HepG2 (cell line): ENCODE measurements around the gene ASB7.

Experiments
- EZH2 ChIP-seq: conservative IDR thresholded peaks from 2 replicates; pipeline ENCODE4 v1.6.1; 2012; ENCODE audit warnings: mild to moderate bottlenecking, low read depth, low read length, moderate library complexity
- KMT2B ChIP-seq: IDR thresholded peaks from 2 replicates; pipeline ENCODE4 v1.6.1; 2016; ENCODE audit warnings: missing genetic modification reagents, missing compliant biosample characterization
- RAD51 ChIP-seq: fragments of 450-650 bp; IDR thresholded peaks from 2 replicates; pipeline ENCODE4 v1.6.1; 2016; ENCODE audit warnings: borderline replicate concordance
- TAF1 ChIP-seq: sonication (generic); formaldehyde crosslinking; IDR thresholded peaks from 2 replicates; pipeline ENCODE4 v1.4.0; 2020; ENCODE audit warnings: missing genetic modification reagents
- ZC3H13 ChIP-seq: sonication (generic); formaldehyde crosslinking; IDR thresholded peaks from 2 replicates; pipeline ENCODE4 v1.8.1; 2023; ENCODE audit warnings: mild to moderate bottlenecking, missing genetic modification reagents, moderate library complexity
- ZNF510 ChIP-seq: sonication (generic); formaldehyde crosslinking; IDR thresholded peaks from 2 replicates; pipeline ENCODE4 v1.4.0; 2020; ENCODE audit warnings: low read depth, mild to moderate bottlenecking, missing genetic modification reagents
- ZZZ3 ChIP-seq: sonication (generic); formaldehyde crosslinking; IDR thresholded peaks from 2 replicates; pipeline ENCODE4 v1.4.0; 2020; ENCODE audit warnings: missing genetic modification reagents, mild to moderate bottlenecking, borderline replicate concordance
- TF ChIP-seq, protein P1 (sequence below): sonication (generic); formaldehyde crosslinking; IDR thresholded peaks from 2 replicates; pipeline ENCODE4 v1.5.0; 2020; ENCODE audit warnings: mild to moderate bottlenecking, missing genetic modification reagents, moderate library complexity

DNA sequence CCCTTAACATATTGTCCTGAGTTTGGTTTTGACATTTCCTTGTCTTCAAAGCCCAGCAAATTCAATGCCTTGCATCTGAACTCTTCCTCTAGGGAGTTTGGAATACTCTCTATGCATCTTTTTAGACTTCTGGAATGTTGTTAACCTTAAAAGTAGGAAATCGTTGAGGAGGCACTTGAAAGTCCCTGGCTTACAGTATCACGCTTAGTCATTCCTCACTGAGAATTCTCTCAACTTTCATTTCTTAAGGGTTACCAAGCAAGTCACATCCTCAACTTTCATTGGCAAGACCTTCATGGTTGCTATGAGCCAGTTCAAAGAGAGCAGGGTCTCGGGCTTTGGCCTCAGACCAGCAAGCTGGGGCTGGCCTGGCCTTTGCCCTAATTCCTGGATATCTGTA is 89.9 kb downstream of the ASB7 start:
- TF ChIP-seq KMT2B, result no peak
- no peak for TF ChIP-seq EZH2
- TF ChIP-seq TAF1 (CRISPR knock-in tag), result no peak
- no peak for TF ChIP-seq ZNF510
- no peak for TF ChIP-seq RAD51
- TF ChIP-seq, protein P1, sequence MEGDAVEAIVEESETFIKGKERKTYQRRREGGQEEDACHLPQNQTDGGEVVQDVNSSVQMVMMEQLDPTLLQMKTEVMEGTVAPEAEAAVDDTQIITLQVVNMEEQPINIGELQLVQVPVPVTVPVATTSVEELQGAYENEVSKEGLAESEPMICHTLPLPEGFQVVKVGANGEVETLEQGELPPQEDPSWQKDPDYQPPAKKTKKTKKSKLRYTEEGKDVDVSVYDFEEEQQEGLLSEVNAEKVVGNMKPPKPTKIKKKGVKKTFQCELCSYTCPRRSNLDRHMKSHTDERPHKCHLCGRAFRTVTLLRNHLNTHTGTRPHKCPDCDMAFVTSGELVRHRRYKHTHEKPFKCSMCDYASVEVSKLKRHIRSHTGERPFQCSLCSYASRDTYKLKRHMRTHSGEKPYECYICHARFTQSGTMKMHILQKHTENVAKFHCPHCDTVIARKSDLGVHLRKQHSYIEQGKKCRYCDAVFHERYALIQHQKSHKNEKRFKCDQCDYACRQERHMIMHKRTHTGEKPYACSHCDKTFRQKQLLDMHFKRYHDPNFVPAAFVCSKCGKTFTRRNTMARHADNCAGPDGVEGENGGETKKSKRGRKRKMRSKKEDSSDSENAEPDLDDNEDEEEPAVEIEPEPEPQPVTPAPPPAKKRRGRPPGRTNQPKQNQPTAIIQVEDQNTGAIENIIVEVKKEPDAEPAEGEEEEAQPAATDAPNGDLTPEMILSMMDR (CRISPR knock-in tag), result no peak
- TF ChIP-seq ZC3H13 (CRISPR knock-in tag), result no peak
- no peak for TF ChIP-seq ZZZ3 (CRISPR knock-in tag)
